NCI-H510A treated with DMSO at 0.1 percent for 48 hours (cell line): ENCODE results near the gene SIK1.
"Not testable (repeated sequence)": the region's sequence is repeated elsewhere in the genome, so short reads cannot be mapped to it uniquely, and the experiment has no call there.

Source experiments
- DNase-seq: peaks from one replicate; lab custom pipeline; 2025; lab: John Stamatoyannopoulos, UW

SIK1 gene

GRCh38 chr21:43439316-43440075 lies 12.6 kb upstream of the SIK1 start:
- not testable (repeated sequence) for DNase-seq

GRCh38 chr21:43436272-43436671 lies 9.3 kb upstream of the SIK1 start:
- DNase-seq = not testable (repeated sequence)

DNA sequence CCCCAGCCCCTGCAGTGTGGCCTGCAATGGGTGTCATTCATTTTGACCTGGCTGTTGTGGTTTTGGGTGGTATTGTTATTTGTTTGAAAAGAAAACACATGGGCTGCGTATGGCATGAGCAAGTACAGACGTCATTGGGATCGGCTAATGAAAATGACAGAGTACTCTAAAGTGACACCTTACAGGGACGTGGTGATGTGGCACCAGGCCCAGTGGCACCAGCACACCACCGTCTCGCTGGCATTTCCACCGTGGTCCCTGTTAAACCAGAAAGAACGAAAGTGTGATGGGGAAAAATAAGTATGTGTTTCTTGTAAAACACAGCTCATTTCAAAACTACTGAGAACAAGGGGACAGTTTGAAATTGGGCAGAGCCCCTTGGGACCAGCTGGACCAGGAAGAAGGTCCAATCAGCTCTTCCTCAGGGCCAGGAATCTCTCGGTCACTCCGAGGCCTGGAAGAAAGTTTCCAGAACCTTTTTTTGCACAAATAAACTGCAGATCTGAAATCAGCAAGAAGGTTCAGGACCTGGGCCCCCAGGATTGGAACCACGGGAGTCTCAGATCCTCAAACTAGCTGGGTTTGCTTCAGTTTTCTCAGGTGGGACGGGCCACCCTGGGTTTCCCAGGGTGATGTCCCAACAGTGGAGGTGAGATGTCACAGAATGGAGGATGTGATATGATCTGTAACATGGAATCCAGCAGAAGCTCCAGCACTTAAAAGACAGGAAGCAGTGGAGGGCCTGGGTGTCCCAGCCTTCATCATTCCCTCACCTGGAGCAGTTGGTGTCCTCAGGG lies 6.6 kb upstream of the SIK1 start:
- DNase-seq = not testable (repeated sequence)

DNA sequence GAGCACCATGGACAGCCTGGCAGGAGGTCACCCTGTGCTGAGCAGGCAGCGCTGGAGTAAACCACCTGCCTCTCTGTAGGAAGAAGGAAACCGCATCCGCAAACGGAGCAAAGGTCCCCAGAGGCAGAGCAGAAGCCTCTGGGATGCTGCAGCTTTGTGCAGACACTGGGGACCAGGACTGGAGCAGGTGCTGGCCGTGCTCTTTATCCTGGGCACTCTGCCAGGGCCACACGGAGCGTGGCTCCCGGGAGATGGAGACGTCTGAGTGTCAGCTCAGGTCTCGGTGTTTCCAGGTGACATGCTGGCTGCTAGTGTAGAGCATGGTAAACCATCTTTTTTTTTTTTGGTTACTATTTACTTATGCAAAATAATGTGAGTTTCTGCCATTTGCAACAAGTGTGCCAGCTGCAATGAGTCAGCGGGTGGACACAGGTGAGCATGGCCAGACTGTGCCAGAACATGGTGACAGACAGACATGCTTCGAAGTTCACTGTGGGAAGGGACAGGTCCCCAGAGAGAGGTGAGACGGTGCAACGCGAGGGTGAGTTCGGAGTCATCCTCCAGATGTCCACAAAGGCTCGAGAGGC lies 4.0 kb upstream of the SIK1 start:
- DNase-seq = not testable (repeated sequence)

DNA sequence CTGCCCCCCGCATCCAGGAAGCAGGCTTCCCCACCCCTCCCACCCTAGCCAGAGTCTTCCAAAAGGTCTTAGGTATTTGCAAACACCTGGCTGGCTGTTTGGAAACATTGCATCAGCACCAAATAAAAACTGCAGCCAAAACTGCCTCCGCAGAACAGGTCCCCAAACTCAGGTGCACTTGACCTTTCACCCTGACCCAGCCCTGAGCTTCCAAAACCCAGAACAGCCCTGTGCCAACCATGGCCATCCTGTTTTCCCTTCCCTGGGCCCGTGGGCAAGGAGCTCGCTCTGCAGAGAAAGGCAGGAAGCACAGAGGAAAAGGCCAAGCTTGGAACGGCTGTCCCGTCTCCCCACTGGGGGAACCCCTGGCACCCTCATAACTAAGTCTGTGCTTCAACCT lies 2.0 kb upstream of the SIK1 start:
- not testable (repeated sequence) for DNase-seq

DNA sequence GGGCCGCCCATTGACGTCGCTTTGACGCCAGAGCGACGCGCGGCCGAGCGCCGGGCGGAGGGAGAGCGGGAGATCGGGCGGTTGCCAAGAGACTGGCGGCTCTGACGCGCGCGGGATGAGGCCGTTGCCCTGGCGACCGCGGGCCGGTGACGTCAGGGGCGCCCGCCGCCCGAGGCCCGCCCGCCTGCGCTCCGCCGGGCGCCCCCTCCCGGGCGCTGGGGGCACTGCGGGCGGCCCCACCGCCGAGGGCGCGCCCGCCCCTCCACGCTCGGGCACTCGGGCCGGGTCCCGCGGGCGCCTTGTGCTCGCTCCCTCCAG lies 270 bp upstream of the SIK1 start:
- DNase-seq = not testable (repeated sequence)

DNA sequence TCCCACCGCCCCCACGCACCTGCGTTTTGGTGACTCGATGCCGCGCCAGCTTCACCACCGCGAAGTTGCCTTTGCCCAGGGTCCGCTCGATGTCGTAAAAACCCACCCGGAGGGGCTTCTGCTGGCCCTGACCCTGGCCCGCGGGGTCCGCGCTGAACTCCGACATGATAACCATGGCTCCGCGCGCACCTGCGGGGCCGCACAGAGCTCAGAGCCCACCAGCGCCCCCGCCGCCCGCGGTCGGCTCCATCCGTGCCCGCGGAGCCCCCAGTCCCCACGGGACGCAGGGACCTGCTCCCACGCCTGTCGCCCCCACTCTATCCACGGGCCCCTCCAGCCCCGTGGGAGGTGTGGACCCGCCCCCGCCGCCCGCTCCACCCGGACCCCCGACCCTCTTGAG lies 927 bp downstream of the SIK1 start:
- DNase-seq = not testable (repeated sequence)

GRCh38 chr21:43419475-43419874 lies 7.5 kb downstream of the SIK1 start:
- not testable (repeated sequence) for DNase-seq

DNA sequence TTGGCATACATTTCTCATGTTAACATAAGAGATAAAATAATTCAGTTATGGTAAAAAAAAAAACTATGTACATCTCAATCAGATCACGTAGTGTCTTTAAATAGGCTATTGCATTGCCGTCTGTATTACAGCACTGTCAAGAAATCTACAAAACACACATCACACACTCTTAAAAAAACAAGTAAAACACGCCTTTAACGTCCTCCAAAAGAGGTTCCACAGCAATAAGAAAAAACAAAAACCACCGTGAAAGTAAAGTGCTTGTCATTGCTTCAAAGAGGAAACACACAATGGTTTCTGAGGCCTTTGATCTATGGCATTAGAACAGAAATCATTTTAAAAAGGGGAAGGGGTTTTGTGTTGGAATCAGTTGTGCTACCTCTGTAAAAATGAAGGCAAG lies 12.4 kb downstream of the SIK1 start:
- DNase-seq = not testable (repeated sequence)

DNA sequence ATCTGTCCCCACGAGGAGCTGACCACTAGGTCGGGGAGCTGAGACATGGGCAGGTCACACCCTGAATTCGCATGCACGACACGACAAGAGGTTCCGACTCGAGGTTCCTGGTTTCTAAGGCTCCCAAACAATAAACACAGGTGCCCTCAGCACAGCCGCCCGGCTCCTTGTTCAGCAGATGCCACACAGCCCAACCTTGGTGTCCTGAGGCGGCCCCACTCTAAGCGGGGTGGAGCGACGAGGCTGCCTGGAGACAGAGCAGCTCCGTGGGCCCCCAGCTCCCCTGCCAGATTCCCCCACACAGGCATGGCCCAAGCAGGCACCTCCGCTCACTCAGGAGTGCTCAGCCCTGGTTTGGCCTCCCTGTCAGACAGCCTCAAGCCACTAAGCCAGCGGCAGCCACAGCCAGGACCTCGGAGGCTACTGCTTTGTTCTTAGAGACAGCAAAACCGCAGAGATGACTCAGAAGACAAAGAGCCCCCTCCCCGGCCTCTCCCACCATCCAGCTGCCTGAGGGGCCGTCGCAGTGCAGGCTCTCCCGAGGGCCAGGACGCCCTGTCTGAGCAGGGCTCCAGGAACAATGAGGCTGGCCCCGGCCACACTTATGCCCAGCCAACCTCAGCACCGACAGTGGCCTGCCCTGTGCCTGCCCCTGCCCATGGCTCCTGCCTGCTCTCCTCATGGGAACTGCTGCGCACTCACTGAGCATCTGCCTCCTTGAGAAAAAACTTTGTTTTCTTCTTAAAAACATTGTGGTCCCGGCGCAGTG lies 14.7 kb downstream of the SIK1 start:
- not testable (repeated sequence) for DNase-seq

- DNase-seq = not testable (repeated sequence)
Observed at GRCh38 chr21:43410456-43411068, 16.4 kb downstream of the SIK1 start.

GRCh38 chr21:43407139-43407538 lies 19.8 kb downstream of the SIK1 start:
- not testable (repeated sequence) for DNase-seq

GRCh38 chr21:43404450-43404849 lies 22.5 kb downstream of the SIK1 start:
- not testable (repeated sequence) for DNase-seq

GRCh38 chr21:43403651-43404430 lies 23.1 kb downstream of the SIK1 start:
- not testable (repeated sequence) for DNase-seq

GRCh38 chr21:43401125-43401524 lies 25.8 kb downstream of the SIK1 start:
- not testable (repeated sequence) for DNase-seq

DNA sequence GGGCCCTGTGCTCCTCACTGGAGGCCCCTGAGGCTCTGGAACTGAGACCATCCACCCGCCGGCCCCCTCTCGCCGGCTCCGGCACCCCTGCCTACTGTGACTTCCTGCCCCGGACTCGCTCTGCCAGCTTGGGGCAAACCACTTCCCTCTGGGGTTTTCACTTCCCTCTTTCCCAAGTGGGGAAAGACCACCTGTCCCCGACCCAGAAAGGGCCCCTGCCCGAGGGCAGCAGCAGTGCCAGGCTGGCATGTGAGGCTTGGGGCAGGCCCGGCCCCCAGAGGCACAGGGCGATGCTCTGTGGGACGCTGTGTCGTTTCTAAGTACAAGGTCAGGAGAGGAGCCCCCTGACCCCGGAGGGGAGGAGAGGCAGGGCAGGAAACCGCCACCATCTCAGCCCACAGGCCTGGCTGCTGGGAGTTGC lies 27.3 kb downstream of the SIK1 start:
- DNase-seq = not testable (repeated sequence)

- not testable (repeated sequence) for DNase-seq
Observed at GRCh38 chr21:43399136-43399535, 27.8 kb downstream of the SIK1 start.

GRCh38 chr21:43398533-43398932 lies 28.4 kb downstream of the SIK1 start:
- DNase-seq = not testable (repeated sequence)

DNA sequence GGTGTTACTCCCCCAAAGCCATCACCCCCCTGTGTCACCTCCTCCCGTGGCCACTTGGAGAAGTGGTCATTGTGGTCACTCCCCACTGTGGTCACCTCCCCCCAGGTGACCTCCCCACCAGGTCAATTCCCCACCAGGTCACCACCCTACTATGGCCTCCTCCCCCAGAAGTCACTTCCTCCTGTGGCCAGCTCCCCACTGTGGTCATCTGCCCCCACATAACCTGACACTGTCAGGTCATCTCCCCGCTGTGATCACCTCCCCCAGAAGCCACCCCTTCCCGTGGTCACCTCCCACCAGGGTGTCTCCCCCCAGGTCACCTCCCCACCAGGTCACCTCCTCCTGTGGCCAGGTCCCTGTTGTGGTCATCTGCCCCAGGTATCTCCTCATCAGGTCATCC lies 28.9 kb downstream of the SIK1 start:
- DNase-seq = not testable (repeated sequence)

DNA sequence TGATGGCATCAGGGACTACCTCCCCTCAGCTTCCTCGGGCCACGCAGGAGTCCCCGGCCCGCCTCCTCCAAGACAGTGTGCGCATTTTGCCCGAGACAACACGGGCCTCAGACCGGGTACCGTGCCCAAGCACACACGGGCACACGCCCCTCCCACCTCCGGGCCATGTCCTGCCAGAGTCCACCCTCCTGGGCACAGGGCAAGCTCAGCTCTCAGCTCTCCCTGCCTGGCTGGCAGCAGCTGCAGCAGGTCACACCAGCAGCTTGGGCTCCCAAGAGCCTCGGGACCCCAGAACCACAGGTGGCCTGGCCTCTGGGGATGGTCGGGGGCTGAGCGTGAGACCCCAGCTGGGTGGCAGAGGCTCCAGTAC lies 29.5 kb downstream of the SIK1 start:
- DNase-seq = not testable (repeated sequence)
